Ovary (tissue), 9 donors: ENCODE data around the gene CD244. TPM values are rescaled to one million over a fixed set of nuclear protein-coding genes. Genes with fewer than 3 reads are reported as not detected.

Experiments used
- DNase-seq, 5 donors: peaks; one replicate each; pipeline ENCODE4 v3.0.0-alpha.2; 2019 to 2020
- H3K27ac ChIP-seq, 2 donors: fragments of 200-600 bp; one replicate each; pipeline versions ENCODE4 v1.5.1 to v1.8.0; 2019 to 2022
- H3K27me3 ChIP-seq: fragments of 200-600 bp; one replicate; pipeline ENCODE4 v1.8.0; 2022
- H3K36me3 ChIP-seq: fragments of 200-600 bp; sonication (generic); one replicate; pipeline ENCODE4 v1.5.1; 2019
- H3K4me1 ChIP-seq: one replicate; pipeline ENCODE4 v1.8.1; 2013; ENCODE audit warnings: mild to moderate bottlenecking, moderate library complexity; ENCODE audit not compliant: insufficient read depth
- H3K4me3 ChIP-seq: fragments of 200-600 bp; sonication (generic); one replicate; pipeline ENCODE4 v1.5.1; 2017
- H3K9me3 ChIP-seq, 2 donors: fragments of 200-600 bp in 1 of 2; sonication (generic) in 1 of 2; one replicate each; pipeline versions ENCODE4 v1.5.1 to v1.8.1; 2013 to 2019; ENCODE audit warnings: mild to moderate bottlenecking in 1 of 2, moderate library complexity in 1 of 2
- EP300 ChIP-seq: sonication (generic); formaldehyde crosslinking; IDR thresholded peaks from one replicate; pipeline ENCODE4 v1.6.1; 2017; ENCODE audit warnings: antibody characterized with exemption
- POLR2A ChIP-seq: fragments of 450-650 bp; IDR thresholded peaks from one replicate; pipeline ENCODE4 v1.6.1; 2017; ENCODE audit warnings: antibody characterized with exemption, mild to moderate bottlenecking, moderate library complexity
- WGBS, 3 donors: extraction: QIAGEN DNeasy Blood & Tissue Kit in 1 of 3; methylation state at CpG; one replicate each; pipeline versions ENCODE4 v1.1.5 to v1.1.7; 2013 to 2017; 5-methylcytosine and 5-hydroxymethylcytosine counted together
- intact Hi-C, 4 donors: fragments of 100-400 bp; cut with DNase I; formaldehyde crosslinking; loops; one replicate each; pipeline versions ENCODE4 v1.11.0 to v1.15.1; 2022 to 2023
- polyA plus RNA-seq, 2 donors: library from polyadenylated mRNA; stranded (reverse); fragments of 200-250 nt in 1 of 2; fragments of 350-450 nt in 1 of 2; fragmentation: Illumina TruSeq in 1 of 2; extraction: RNeasy Lipid Tissue Mini Kit (QIAGEN cat#74804) in 1 of 2; gene quantifications; one replicate each; pipeline ENCODE4 v1.2.3, GENCODE V29; 2013 to 2014
- total RNA-seq, 7 donors: library from RNA; depleted of rRNA in 2 of 7; stranded (reverse); fragments of >200 nt in 2 of 7; fragmentation: NEBNext Ultra II Directional in 3 of 7; extraction: Animal tissue kit (Norgen Biotek cat#: 25700) in 3 of 7; gene quantifications; one replicate each; pipeline versions ENCODE4 v1.1.0 to v1.2.4, GENCODE V29; 2016 to 2023
- TF ChIP-seq, protein P1 (sequence below), 3 donors: fragments of 450-650 bp in 2 of 3; fragments of 200-600 bp in 1 of 3; IDR thresholded peaks; one replicate each; pipeline versions ENCODE4 v1.5.1 to v1.8.0; 2016 to 2022; ENCODE audit warnings: antibody characterized with exemption in 3 of 3, mild to moderate bottlenecking in 1 of 3
- donor health status: DM: no; HTN: no; CAD: no; lungs with moderate emphysema.
- donor health status: DM: no; HTN: no; CAD: no.
- donor health status: Bipolar disorder and iron deficiency.
- donor health status: DM: yes; HTN: yes; CAD: no.
- donor health status: DM: no; HTN: no; CAD: no.
- donor health status: DM: yes; HTN: yes; CAD: no.

CD244 gene
- total and polyA plus RNA-seq, 9 donors, result 0.45 to 3.1 (median 0.60) TPM

DNA sequence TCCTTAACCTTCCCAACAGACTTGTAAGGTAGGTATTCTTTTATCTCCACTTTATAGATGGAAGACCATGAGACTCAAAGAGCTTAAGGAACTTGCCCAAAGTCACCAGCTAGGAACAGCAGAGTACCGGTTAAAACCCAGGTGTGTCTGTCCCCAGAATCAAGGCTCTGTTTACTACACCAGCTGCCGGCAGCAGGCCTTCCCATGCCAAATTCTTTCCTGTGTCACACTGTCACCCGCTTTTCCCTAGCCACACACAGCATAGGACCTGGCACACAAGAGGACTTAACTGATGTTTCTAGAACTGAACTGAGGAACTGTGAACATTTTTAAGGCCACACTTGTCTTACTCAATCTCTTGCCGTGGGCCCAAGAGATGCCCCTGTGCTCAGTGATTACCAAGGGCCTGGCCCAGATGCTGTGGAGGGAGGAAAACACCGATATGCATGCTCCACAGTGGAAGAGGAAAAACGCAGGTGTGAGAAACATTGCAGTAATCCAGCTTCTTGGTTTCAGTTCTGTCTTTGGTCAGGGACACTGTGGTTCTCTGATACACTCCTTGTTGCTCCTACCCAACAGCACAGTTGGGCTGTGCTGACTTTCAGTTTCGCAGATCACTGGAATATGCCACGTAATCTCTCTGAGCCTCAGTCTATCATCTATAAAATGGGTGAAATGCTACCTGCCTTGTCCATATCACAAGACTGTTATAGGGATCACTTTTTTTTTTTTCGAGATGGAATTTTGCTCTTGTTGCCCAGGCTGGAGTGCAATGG is 80.6 kb downstream of the CD244 start:
- H3K27ac ChIP-seq, result no peak overlapping the region
- no peaks in the 10 kb centered on the region for H3K36me3 ChIP-seq
- no peaks in the 10 kb centered on the region for H3K27me3 ChIP-seq
- no peak overlapping the region for H3K4me3 ChIP-seq
- no peaks in the 10 kb centered on the region for H3K9me3 ChIP-seq
- intact Hi-C loops, result no loop called here
- WGBS, 3 donors, result 88 to 90% (median 89%) methylated on average over 9 of the region's 9 CpGs
- TF ChIP-seq EP300 (no peak), POLR2A (no peak)
- TF ChIP-seq, protein P1, sequence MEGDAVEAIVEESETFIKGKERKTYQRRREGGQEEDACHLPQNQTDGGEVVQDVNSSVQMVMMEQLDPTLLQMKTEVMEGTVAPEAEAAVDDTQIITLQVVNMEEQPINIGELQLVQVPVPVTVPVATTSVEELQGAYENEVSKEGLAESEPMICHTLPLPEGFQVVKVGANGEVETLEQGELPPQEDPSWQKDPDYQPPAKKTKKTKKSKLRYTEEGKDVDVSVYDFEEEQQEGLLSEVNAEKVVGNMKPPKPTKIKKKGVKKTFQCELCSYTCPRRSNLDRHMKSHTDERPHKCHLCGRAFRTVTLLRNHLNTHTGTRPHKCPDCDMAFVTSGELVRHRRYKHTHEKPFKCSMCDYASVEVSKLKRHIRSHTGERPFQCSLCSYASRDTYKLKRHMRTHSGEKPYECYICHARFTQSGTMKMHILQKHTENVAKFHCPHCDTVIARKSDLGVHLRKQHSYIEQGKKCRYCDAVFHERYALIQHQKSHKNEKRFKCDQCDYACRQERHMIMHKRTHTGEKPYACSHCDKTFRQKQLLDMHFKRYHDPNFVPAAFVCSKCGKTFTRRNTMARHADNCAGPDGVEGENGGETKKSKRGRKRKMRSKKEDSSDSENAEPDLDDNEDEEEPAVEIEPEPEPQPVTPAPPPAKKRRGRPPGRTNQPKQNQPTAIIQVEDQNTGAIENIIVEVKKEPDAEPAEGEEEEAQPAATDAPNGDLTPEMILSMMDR (IDR thresholded peaks at IDR 0.05), result no peak
- no peak for DNase-seq
- H3K4me1 ChIP-seq, result no peaks in the 10 kb centered on the region

DNA sequence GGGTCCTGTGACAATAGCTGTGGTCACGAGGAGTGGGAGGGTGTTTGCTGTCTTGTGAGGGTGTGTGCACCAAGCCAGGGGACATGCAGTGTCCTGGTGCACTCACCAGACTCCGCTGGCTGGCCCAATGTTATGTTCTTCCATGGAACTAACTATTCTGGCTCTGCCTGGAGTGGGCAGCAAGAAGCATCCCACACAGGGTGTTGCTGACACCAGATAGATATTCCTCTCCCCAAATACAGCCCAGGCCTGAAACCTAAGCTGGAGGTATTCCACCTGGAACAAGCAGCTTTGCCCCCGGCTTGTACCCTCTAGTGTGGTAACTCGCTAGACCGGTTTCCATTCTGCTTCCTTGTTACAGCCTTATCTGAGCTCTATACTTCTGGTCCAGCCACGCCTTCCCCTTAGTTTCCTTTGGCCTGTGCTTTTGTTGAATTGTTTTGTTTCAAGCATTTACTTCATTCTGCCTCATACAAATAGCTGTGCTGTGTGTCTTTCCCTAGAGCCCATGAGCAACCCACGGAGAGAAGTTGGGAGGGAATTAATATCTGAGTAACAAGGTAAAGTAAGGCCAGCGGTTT is 81.4 kb downstream of the CD244 start:
- DNase-seq, result no peak
- H3K9me3 ChIP-seq, result no peaks in the 10 kb centered on the region
- H3K4me1 ChIP-seq, result no peaks in the 10 kb centered on the region
- intact Hi-C loops, result no loop called here
- WGBS, 3 donors, result 69 to 76% (median 75%) methylated on average over 8 of the region's 8 CpGs
- no peak overlapping the region for H3K4me3 ChIP-seq
- H3K27ac ChIP-seq, result no peak overlapping the region
- no peak for TF ChIP-seq POLR2A
- TF ChIP-seq EP300, result no peak
- TF ChIP-seq, protein P1 (IDR thresholded peaks at IDR 0.05), result no peak
- H3K27me3 ChIP-seq, result no peaks in the 10 kb centered on the region
- H3K36me3 ChIP-seq, result no peaks in the 10 kb centered on the region

DNA sequence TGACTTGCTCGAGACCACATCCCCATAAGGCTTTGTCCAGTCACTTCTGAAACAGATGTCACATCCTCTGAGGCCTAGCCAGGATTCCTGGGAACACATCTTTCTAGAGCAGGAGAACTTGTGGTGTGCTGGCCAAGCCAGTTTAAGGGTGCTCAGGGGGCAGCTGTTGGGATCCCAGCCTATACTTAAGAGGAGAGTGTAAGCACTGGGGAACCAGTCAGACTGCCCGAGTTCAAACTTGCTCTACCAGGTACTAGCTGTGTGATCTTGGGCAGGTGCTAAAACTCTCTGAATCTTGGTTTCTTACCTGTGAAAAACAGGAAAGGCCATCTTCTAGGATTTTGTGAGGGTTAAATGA is 82.3 kb downstream of the CD244 start:
- no peaks in the 10 kb centered on the region for H3K9me3 ChIP-seq
- no peak for DNase-seq
- 91 to 100% (median 97%) methylated on average over 2 of the region's 2 CpGs for WGBS, 3 donors
- intact Hi-C loops, result no loop called here
- H3K27ac ChIP-seq, result no peak overlapping the region
- no peaks in the 10 kb centered on the region for H3K36me3 ChIP-seq
- no peaks in the 10 kb centered on the region for H3K4me1 ChIP-seq
- no peak for TF ChIP-seq POLR2A
- TF ChIP-seq EP300, result no peak
- TF ChIP-seq, protein P1 (IDR thresholded peaks at IDR 0.05), result no peak
- no peaks in the 10 kb centered on the region for H3K27me3 ChIP-seq
- no peak overlapping the region for H3K4me3 ChIP-seq

Other genes with a start within 250 kb of the CD244 start
- gene SLAMF1, start 215.8 kb downstream of the CD244 start, total RNA-seq, result under 1 TPM in 4 of 7 donors, not detected in 3; 0.15 to 0.57 (median 0.27) TPM
- under 1 TPM; 0.18 to 0.68 TPM for gene SLAMF1, start 215.8 kb downstream of the CD244 start, polyA plus RNA-seq
- gene CD48, start 151.1 kb downstream of the CD244 start, total RNA-seq, result 1 to 10 TPM in 6 of 7 donors, under 1 TPM in 1; 0.61 to 4.4 (median 1.9) TPM
- gene CD48, start 151.1 kb downstream of the CD244 start, polyA plus RNA-seq, result 10 to 100 TPM in 1 of 2 donors, 1 to 10 TPM in 1; 2.5 to 17.6 TPM
- 1 to 10 TPM in 2 of 7 donors, under 1 TPM in 4, not detected in 1; 0.32 to 3.7 (median 0.84) TPM for gene SLAMF7, start 123.6 kb downstream of the CD244 start, total RNA-seq
- gene SLAMF7, start 123.6 kb downstream of the CD244 start, polyA plus RNA-seq, result 1 to 10 TPM in 1 of 2 donors, under 1 TPM in 1; 0.36 to 7.3 TPM
- gene LY9, start 66.7 kb downstream of the CD244 start, total RNA-seq, result under 1 TPM in 5 of 7 donors, not detected in 2; 0.15 to 0.90 (median 0.45) TPM
- 1 to 10 TPM in 1 of 2 donors, under 1 TPM in 1; 0.24 to 2.9 TPM for gene LY9, start 66.7 kb downstream of the CD244 start, polyA plus RNA-seq
- gene ITLN1, start 22.3 kb upstream of the CD244 start, total RNA-seq, result 1,000 to 10,000 TPM in 1 of 7 donors, 10 to 100 TPM in 1, 1 to 10 TPM in 4, under 1 TPM in 1; 0.48 to 1,183 (median 2.0) TPM
- 10 to 100 TPM in 1 of 2 donors, 1 to 10 TPM in 1; 4.5 to 44.1 TPM for gene ITLN1, start 22.3 kb upstream of the CD244 start, polyA plus RNA-seq
- gene ITLN2, start 91.9 kb upstream of the CD244 start, total RNA-seq, result 1 to 10 TPM in 6 of 7 donors, under 1 TPM in 1; 0.53 to 7.2 (median 2.1) TPM
- 1 to 10 TPM; 3.4 to 7.6 TPM for gene ITLN2, start 91.9 kb upstream of the CD244 start, polyA plus RNA-seq
- 10 to 100 TPM; 14.8 to 62.7 (median 34.9) TPM for gene F11R, start 158.3 kb upstream of the CD244 start, total RNA-seq
- 10 to 100 TPM; 26.1 to 68.5 TPM for gene F11R, start 158.3 kb upstream of the CD244 start, polyA plus RNA-seq
- gene TSTD1, start 176.1 kb upstream of the CD244 start, total RNA-seq, result 100 to 1,000 TPM in 1 of 7 donors, 10 to 100 TPM in 6; 32.6 to 200 (median 50.3) TPM
- 100 to 1,000 TPM in 1 of 2 donors, 10 to 100 TPM in 1; 13.6 to 107 TPM for gene TSTD1, start 176.1 kb upstream of the CD244 start, polyA plus RNA-seq
- gene USF1, start 183.1 kb upstream of the CD244 start, total RNA-seq, result 10 to 100 TPM; 28.1 to 49.6 (median 44.0) TPM
- 10 to 100 TPM; 38.8 to 54.8 TPM for gene USF1, start 183.1 kb upstream of the CD244 start, polyA plus RNA-seq
- 1 to 10 TPM; 1.7 to 6.3 (median 2.8) TPM for gene ARHGAP30, start 207.0 kb upstream of the CD244 start, total RNA-seq
- gene ARHGAP30, start 207.0 kb upstream of the CD244 start, polyA plus RNA-seq, result 1 to 10 TPM; 1.6 to 9.3 TPM
- 1 to 10 TPM in 1 of 7 donors, under 1 TPM in 4, not detected in 2; 0.15 to 4.4 (median 0.26) TPM for gene NECTIN4, start 226.7 kb upstream of the CD244 start, total RNA-seq
- gene NECTIN4, start 226.7 kb upstream of the CD244 start, polyA plus RNA-seq, result under 1 TPM in 1 of 2 donors, not detected in 1; 0.07 TPM
- gene KLHDC9, start 235.5 kb upstream of the CD244 start, total RNA-seq, result 10 to 100 TPM in 2 of 7 donors, 1 to 10 TPM in 5; 5.5 to 23.3 (median 7.5) TPM
- gene KLHDC9, start 235.5 kb upstream of the CD244 start, polyA plus RNA-seq, result 1 to 10 TPM; 7.1 to 7.3 TPM